GM21360 (cell line): ENCODE measurements around the gene CDYL2.
"Not testable (repeated sequence)": the region's sequence is repeated elsewhere in the genome, so short reads cannot be mapped to it uniquely, and the experiment has no call there.

Experiments
- ATAC-seq: cut with Tn5 transposase; IDR thresholded peaks from one replicate; pipeline ENCODE4 v1.9.1; 2021; ENCODE audit warnings: mild to moderate bottlenecking, moderate library complexity; ENCODE audit not compliant: unreplicated experiment

Gene CDYL2

DNA sequence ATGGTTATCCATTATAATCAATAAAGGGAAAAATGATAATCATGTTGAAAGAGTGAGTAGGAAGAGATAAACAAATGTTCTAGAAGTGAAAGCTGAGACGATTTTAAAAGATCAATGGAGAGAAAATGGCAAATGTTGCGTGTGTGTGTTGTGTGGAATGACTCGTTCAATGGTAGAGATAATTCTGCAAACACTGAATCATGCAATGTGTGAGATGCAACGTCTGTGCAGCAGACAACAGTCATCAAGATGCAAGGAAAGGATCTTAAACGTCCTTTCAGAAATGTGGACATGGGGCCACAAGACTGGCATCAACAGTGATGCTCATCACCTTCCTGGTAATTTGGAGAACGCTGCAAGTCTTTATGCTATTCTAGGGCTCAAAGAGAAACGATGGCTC, 124.4 kb downstream of the CDYL2 start:
- ATAC-seq: no peak

DNA sequence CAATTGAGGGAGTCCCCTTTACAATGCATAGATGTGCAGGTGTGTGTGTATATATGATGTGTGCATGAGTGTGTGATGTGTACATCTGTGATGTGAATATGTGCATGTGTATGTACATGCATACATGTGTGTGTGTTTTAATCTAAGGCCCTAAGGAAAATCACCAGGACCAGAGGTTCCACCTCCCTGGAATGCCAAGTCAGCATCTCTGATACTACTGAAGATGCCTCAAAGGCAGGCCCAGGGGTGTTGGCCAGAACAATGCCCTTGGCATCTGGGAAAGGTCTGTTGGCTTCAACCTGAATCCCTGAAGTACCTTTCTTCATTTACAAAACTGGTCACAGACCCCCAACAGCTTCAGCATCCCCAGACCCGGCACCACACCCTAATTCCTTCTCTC, 129.5 kb downstream of the CDYL2 start:
- no peak for ATAC-seq

DNA sequence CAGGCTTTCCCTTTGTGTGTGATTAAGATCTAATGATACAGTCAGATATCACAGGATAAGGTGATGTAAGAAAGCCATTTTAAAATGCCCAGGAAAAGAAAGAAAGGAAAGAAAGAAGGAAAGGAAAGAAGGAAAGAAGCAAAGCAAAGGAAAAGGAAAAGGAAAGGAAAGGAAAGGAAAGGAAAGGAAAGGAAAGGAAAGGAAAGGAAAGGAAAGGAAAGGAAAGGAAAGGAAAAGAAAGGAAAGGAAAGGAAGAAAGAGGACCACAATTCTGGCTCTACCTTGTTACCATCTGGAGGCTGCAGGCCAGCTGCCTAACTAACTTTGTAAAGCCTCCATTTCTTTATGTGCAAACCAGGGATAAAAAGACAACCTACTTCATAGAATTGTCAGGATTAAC, 132.0 kb downstream of the CDYL2 start:
- ATAC-seq: no peak

DNA sequence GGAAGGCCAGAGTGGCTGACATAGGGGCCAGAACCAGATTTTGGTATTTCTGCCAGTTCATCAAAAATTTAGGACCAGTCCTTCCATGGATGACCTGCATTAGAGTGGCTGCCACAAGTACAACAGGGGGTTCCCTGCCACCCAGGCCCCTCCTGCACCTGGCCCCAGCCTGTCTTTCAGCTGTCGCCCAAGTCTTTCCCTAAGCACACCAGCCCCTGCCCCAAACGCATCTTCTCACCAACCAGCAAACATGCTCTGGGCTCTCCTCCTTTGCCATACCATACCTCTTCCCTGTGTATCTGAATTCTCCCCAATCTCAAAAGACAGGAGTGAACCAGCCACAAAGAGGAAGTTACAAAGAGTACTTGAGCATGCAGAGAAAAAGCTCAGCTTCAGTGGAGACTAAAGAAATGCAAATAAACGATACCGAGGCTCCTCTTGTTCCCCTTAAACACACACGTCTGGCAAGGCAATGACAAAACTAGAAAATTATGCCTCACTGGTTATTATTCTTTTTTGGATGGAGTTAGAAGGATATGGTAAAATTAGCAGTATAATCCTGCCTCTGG, 133.0 kb downstream of the CDYL2 start:
- ATAC-seq: peak; percentile 65

DNA sequence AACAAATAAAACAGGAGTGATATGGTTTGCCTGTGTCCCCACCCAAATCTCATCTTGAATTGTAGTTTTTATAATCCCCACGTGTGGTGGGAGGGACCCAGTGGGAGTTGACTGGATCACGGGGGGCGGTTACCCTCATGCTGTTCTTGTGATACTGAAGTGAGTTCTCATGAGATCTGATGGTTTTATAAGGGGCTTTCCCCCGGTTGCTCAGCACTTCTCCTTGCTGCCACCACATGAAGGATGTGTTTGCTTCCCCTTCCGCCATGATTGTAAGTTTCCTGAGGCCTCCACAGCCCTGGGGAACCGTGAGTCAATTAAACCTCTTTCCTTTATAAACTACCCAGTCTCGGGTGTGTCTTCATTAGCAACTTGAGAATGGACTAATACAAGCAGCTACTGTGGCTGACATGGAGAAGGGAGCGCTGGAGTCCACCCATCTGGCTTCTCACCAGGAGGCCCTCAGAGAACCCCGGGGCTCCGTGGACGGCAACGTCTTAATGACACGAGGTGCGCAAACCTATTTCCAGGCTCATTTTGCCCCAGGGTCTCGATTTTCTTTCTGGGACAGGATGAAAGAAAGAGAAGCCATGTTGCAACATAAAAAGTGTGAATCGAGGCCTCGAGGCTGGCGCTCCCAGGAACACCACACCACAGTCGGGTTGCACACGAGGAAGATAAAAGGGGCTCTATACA, 134.1 kb downstream of the CDYL2 start:
- no peak for ATAC-seq

DNA sequence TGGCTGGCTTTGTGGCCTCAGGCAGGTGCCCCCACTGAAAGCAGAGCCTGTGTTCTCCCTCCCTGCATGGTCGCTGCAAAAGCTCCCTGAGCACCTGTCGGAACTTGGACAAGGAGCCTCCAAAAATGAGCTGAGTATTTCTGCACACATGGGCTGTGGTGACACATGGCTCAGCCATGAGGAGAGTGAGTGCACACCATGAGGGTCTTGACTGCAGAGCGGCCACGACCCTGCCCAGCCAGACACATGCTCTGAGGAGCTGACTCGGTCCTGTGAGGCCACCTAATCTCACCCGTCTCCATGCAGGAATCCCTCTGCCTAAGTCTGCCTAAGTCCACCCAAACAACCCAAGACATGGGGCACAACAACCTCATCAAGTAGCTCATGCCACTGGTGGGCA, 134.7 kb downstream of the CDYL2 start:
- ATAC-seq: no peak

DNA sequence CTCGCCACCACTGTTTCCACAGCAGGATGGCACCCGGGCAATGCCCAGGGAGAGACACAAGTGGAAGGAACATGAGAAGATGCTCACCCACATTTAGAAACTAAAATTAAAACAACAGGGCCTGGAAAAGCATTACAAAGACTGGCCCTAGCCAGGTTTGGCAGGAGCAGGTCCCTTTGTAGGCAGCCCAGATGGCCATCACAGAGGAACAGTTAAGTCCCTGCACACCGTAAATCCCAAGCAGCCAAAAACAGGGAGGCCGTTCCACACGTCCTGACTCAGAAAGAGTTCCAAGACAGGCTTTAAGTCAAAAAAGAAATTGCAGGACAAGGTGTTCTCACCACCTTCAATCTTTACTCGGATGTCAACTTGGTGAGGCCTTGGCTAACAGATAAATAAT, 136.5 kb downstream of the CDYL2 start:
- ATAC-seq: no peak

DNA sequence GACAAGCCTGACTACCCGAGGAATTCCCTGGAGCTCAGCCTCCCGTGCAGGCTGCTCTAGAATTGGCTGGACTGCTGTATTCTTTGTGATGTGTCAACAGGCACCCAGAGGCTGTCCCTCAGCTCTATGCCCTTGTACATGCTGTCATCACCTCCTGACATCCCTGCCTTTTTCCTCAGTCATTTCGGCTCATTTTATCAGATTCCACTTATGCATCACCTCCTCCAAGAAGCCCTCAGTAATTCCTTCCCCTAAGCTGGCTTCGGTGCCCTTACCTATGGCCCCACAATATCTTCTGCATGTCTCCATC, 137.2 kb downstream of the CDYL2 start:
- no peak for ATAC-seq

DNA sequence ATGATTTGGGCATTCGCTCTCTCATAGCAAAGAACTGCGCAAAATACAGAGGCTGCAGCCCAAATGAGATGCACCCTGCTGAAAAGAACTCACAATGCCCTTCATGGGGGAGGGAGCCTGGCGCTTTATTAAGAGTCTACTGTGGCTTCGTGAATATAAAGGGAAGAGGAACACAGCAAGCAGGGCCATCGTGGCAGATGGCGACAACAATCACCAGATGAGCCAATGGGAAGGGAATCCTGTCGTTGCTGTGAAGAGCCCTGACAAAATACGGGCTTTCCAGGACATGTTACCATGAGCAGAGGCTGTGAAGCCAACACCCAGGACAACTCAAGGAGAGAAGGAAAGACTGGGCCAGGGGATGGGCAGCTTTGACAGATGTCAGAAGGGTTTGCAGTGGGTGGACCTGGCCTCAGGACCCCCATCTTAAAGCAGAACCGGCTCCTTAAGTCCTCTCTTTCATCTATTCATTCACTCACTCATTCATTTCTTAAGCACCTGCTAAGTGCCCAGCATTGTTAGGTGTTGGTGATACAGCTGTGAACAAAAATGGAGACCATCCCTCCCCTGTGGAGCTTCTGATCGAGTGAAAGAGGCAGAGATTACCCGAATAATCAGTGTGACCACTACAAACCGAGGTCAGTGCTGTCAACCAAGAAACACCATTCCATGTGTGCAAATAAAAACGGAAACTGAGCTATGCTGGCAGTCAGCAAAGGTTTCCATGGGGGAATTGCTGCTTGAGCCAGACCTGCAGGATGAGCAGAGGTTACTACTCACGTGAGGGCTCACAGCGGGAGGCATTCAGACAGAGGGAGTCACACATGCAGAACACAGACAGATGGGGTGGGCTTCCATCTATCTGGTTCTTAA, 137.8 kb downstream of the CDYL2 start:
- ATAC-seq: no peak

DNA sequence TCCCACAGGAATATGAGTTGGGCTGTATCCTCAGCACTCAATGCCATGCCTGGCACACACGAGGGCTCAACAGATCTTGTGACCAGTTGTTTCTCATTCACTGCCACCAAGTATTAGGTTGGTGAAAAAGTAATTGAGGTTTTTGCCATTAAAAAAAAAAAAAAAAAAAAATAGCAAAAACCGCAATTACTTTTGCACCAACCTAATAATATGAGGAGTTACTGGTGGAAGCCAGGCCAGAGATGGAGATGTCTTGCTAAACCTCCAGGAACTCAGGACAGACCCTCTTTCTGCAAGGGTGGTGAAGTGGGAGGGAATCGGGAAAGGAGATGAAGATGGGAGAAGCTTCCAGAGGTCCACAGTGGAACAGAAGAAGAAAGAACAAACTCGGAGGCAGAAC, 139.0 kb downstream of the CDYL2 start:
- ATAC-seq: no peak

DNA sequence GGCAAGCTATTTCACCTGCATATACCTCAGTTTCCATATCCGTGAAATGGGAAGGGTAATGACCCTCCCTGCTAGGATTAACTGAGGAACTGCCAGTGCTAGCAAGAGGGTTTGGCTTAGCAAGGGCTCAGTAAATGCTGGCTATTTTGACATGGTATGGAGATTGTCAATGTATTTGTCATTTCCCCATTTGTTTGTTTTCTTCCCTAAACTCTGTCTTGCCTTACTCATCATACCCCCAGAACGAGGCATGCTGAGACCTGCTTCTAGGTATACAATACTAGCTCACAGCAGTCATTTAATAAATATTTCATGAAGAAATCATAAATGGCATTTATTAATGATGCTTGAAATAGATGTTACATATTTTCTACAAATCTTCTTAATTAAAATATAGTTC, 139.6 kb downstream of the CDYL2 start:
- no peak for ATAC-seq

DNA sequence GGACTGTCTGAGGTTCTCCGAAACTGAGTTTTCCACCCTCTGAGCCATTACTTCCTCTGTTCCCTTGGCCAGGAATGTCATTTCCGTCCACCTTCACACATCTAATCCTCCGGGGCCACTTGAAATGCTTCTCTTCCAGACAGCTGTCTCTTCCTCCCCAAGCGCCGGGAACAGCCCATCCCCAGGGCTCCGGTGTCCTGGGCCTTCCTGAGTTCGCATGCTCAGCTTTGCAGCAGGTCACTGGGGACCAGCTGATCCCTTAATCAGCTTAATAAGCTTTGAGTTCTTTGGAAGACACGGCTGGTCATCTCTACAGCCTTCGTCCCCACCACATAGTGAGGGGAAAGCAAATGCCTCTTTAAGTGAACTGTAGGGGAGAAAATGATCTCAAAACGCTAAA, 140.2 kb downstream of the CDYL2 start:
- ATAC-seq: no peak

DNA sequence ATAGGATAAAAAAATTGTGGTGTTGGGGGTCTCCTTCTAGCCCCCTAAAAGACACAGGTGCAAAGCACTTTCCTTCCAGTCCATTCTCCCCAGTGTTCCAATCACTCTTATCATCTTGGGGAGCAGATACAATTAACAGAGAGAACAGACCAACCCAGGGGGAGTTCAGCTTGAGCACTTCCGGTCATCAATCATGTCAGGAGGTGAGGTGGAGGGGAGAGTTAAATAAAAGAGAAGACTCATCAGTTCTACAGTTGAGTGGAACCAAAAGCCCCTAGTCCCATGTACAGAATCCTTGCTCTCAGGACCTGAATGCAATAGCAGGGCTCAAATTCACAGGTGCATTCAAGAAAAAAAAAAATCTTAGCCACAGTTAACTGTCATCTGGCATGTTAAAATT, 141.3 kb downstream of the CDYL2 start:
- no peak for ATAC-seq

DNA sequence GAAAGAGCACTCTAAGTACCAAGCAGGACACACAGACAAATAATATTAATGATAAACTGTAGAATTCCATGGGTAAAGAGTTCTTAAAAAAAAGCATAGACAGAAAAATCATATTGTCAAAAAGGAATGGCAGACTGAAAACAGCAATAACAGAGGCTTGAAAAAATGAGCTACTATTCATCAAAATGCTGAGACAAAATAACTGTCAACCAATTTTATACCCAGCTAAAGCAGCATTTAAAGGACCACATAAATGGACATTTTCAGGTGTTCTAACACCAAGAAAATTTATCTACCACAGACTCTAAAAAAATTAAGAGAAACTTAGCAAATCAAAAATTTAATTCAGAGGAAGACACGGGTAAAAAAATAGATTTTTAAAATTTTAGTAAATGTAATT, 144.5 kb downstream of the CDYL2 start:
- ATAC-seq: no peak

DNA sequence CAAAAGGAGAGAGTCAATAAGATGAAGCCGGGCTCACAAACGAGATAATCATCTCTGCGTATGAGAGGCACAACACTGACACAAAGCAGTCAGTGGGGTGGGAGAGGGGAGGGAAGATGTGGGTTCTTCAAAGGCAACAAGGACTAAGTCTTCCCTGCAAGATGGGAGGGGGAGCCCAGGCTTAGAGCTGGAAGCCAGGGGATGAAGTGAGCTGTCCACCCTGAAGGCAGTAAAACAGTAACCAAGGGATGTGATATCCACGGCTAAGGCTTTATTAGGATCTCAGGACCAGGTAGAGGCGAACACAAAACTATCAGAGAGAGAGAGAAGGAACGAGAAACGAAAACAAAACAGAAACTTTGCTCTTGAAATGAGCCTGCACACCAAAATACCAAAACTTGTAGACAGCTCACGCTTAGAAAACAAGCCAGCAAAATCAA, 147.7 kb downstream of the CDYL2 start:
- peak; percentile 92 for ATAC-seq

DNA sequence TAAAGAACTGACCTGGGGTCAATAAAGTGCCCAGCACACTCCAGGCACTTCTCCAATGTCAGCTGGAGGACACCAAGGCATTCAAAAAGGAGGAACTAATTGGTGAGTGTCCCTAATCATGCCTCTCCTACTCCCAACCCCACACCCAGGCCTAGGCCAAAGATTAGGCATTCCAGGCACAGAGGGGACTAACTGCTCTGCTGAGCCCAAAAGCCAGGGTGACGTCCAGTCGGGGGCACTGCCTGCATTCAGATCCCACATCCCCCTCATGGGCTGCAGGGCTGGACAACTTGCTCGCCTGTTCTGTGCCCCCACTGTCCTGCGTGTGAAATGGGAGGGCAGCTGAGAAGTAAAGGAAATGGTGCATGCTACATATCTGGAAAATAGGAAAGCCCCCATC, 148.2 kb downstream of the CDYL2 start:
- no peak for ATAC-seq

DNA sequence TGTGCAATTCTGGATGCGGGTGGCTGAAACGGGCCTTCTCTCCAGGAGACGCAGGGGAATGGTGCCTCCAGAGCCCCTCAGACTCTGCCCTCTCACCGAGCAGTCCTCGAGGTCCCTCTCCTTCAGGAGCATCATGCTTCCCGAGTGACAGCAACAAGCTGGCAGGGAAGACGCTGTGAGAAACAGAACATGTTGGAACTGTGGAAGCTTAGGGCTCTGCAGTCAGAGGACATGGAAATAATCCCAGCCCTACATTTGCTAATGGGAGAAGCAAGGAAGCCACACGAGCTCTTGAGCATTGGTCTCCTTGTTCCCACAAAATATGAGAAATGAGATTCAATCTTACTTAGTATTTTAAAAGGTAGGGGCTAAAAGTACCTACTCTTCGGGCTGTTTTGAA, 148.6 kb downstream of the CDYL2 start:
- no peak for ATAC-seq

DNA sequence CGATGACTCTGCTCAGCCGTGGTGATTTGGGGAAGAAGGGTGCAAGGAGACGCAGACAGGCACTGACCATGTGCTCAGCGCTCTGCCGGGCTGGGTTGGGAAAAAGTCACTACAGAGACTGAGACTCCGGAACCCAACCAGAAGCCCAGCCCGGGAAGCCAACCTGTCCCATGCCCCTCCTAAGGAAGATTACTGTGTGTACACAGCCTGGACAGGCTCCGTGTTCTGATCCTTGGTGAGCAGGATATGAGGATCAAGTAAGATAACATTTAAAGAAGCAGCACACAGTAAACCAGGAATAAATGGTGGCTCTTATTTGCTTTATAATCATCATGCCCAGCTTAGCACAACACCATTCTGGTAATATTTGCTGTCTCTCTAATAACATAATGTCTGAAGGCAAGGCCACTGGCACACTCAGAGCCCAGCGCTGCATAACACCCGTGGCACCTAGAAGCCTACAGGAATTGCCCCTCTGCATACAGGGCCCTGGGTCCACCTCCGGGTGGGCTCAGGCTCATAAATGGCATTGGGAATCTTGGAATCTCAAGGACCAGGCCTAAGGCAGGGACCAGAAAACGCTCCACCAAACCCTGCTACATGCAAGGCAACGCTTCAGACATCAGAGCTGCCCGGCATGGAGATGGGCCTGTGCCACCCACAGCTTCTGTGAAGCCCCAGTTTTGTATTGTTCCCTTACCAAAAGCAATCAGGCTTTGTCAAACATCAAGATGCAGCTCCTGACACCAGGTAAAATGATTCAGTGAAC, 150.1 kb downstream of the CDYL2 start:
- no peak for ATAC-seq

DNA sequence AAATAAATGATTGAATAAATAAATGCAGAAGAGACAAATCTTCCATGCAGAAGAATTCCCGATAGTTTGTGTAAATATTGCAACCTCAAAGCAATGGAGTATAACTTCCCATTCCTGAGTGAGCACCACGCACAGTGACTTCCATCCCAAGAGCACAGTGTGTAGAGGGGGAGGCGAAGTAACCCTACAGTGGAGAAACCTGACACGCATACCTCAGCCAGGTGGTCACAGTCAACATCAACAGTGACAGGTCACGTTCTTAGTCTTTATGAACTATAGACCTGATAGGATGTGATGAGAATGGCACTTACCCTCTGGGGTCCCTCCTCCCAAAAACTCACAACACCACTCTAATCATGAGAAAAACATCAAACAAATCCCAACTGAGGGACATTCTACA, 152.0 kb downstream of the CDYL2 start:
- no peak for ATAC-seq

DNA sequence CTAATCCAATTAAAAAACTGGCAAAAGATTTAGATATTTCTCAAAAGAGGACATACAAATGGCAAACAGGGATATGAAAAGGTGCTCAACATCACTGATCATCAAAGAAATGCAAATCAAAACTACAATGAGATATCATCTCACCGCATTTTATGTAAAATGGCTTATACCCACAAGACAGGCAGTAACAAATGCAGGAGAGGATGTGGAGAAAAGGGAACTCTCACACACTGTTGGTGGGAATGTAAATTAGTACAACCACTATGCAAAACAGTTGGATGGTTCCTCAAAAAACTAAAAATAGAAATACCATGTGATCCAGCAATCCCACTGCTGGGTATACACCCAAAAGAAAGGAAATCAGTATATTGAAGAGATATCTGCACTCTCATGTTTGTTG, 154.1 kb downstream of the CDYL2 start:
- ATAC-seq: not testable (repeated sequence)

DNA sequence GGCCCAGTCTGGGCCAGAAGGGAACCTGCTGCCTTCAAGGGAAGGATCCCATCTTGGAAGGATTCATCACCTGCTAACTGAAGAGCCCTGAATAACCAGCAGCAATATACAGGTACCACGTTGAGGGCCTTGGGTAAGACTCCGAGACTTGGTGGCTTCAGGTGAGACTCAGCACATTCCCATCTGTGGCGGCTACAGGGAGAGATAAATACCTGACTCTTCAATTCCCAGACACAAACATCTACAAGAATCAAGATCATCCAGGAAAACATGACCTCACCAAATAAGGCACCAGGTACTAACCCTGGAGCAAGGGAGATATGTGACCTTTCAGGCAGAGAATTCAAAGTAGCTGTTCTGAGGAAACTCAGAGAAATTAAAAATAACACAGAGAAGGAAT, 164.1 kb downstream of the CDYL2 start:
- no peak for ATAC-seq

DNA sequence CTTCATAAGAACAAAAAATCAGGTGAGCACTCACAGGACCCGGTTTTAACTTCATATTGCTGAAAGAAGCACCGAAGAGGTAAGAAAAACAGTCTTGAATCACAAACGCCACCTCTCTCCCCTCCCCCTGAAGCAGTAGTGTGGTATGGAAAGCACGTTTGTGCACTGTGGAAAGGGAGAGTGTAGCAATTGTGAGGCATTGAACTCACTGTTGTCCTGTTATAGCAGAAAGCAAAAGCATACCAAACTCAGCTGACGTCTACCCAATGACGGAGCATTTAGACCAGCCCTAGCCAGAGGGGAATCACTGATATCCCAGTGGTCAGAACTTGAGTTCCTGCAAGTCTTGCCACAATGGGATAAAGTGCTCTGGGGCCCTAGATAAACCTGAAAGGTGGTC, 164.8 kb downstream of the CDYL2 start:
- no peak for ATAC-seq
